GM12878 (cell line): ENCODE data around the gene SLX9. TPM values are rescaled to one million over a fixed set of nuclear protein-coding genes. Genes with fewer than 3 reads are reported as not detected.

Experiments
- E2F8 ChIP-seq: fragments of 450-650 bp; IDR thresholded peaks from 2 replicates; pipeline ENCODE4 v1.6.1; 2018; ENCODE audit warnings: mild to moderate bottlenecking, low read depth, moderate library complexity; ENCODE audit not compliant: partially characterized antibody
- IKZF1 ChIP-seq: fragments of 450-650 bp; conservative IDR thresholded peaks from 2 replicates; pipeline ENCODE4 v1.6.1; 2017; ENCODE audit warnings: antibody characterized with exemption, mild to moderate bottlenecking
- IRF4 ChIP-seq: IDR thresholded peaks from 2 replicates; pipeline ENCODE4 v1.6.1; 2011; ENCODE audit warnings: low read depth, low read length
- PKNOX1 ChIP-seq: fragments of 450-650 bp; IDR thresholded peaks from 2 replicates; pipeline ENCODE4 v1.6.1; 2016; ENCODE audit warnings: mild to moderate bottlenecking
- RBBP5 ChIP-seq: fragments of 200-600 bp; sonication (generic); conservative IDR thresholded peaks from 2 replicates; pipeline ENCODE4 v1.6.1; 2016
- RELB ChIP-seq: fragments of 450-650 bp; IDR thresholded peaks from 2 replicates; pipeline ENCODE4 v1.6.1; 2017; ENCODE audit warnings: low read depth, mild to moderate bottlenecking, moderate library complexity
- REST ChIP-seq: IDR thresholded peaks from 2 replicates; pipeline ENCODE4 v1.6.1; 2012; ENCODE audit warnings: mild to moderate bottlenecking, low read depth, low read length
- SMAD5 ChIP-seq: IDR thresholded peaks from 2 replicates; pipeline ENCODE4 v1.6.1; 2016; ENCODE audit warnings: antibody characterized with exemption, low read depth
- ZNF274 ChIP-seq: IDR thresholded peaks from one replicate; pipeline ENCODE4 v1.8.0; 2011; ENCODE audit not compliant: insufficient read length, insufficient read depth
- polyA plus RNA-seq, 11 experiments: library from polyadenylated mRNA; depleted of rRNA in 4 of 11; unstranded in 6 of 11; stranded (reverse) in 5 of 11; fragments of >200 nt; fragmentation: Nextera tagmentation in 4 of 11; fragmentation: Illumina TruSeq in 1 of 11; extraction: Ambion mirVana in 4 of 11; extraction: Trizol in 1 of 11; gene quantifications; 1 replicate in 1 of 11; 2 replicates in 10 of 11; pipeline versions ENCODE4 v1.2.1 to v1.2.3, GENCODE V29; 2011 to 2016; ENCODE audit warnings: inconsistent platforms in 2 of 11, missing spikeins in 2 of 11, low read depth in 1 of 11
- total RNA-seq, 4 experiments: library from RNA; depleted of rRNA in 3 of 4; stranded (reverse); fragments of >200 nt in 3 of 4; fragmentation: Illumina TruSeq in 1 of 4; extraction: Trizol in 1 of 4; gene quantifications; 2 replicates each; pipeline versions ENCODE4 v1.2.1 to v1.2.3, GENCODE V29; 2013 to 2021

Gene SLX9
- total and polyA plus RNA-seq, 10 of the 15 experiments (the other 5 are each of a cell fraction or from before 2014, with no cell fraction given) = 0.69 to 81.3 (median 33.9) TPM

GRCh38 chr21:44925378-44925755, 14.5 kb upstream of the SLX9 start (continued):
- TF ChIP-seq REST = no peak
- TF ChIP-seq IRF4 = no peak
- TF ChIP-seq SMAD5 = no peak
- TF ChIP-seq RELB = peak; percentile 44; the same call in 1 of the 2 replicates
- peak; percentile 93 for TF ChIP-seq IKZF1
- no peak for TF ChIP-seq ZNF274
- peak; percentile 22; the same call in 1 of the 2 replicates for TF ChIP-seq PKNOX1
- TF ChIP-seq RBBP5 = no peak
- no peak for TF ChIP-seq E2F8
